Measurements from ENCODE around the gene FAM120A.

- TF ChIP-seq, protein P1, sequence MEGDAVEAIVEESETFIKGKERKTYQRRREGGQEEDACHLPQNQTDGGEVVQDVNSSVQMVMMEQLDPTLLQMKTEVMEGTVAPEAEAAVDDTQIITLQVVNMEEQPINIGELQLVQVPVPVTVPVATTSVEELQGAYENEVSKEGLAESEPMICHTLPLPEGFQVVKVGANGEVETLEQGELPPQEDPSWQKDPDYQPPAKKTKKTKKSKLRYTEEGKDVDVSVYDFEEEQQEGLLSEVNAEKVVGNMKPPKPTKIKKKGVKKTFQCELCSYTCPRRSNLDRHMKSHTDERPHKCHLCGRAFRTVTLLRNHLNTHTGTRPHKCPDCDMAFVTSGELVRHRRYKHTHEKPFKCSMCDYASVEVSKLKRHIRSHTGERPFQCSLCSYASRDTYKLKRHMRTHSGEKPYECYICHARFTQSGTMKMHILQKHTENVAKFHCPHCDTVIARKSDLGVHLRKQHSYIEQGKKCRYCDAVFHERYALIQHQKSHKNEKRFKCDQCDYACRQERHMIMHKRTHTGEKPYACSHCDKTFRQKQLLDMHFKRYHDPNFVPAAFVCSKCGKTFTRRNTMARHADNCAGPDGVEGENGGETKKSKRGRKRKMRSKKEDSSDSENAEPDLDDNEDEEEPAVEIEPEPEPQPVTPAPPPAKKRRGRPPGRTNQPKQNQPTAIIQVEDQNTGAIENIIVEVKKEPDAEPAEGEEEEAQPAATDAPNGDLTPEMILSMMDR (IDR thresholded peaks at IDR 0.05; ENCODE audit: insufficient read depth, low read depth, low read length): no peak
- TF ChIP-seq EZH2 (IDR thresholded peaks at IDR 0.05; ENCODE audit: insufficient read depth, low read length): no peak
Measured at GRCh38 chr9:93434056-93434455, 17.4 kb upstream of the FAM120A start.
